ENCODE data around the gene KRTAP5-11. TPM values are rescaled to one million over a fixed set of nuclear protein-coding genes. Genes with fewer than 3 reads are reported as not detected.
"Not testable (repeated sequence)": the region's sequence is repeated elsewhere in the genome, so short reads cannot be mapped to it uniquely, and the experiment has no call there.

Gene KRTAP5-11
- not detected for total RNA-seq
- long read RNA-seq = 0 reads

DNA sequence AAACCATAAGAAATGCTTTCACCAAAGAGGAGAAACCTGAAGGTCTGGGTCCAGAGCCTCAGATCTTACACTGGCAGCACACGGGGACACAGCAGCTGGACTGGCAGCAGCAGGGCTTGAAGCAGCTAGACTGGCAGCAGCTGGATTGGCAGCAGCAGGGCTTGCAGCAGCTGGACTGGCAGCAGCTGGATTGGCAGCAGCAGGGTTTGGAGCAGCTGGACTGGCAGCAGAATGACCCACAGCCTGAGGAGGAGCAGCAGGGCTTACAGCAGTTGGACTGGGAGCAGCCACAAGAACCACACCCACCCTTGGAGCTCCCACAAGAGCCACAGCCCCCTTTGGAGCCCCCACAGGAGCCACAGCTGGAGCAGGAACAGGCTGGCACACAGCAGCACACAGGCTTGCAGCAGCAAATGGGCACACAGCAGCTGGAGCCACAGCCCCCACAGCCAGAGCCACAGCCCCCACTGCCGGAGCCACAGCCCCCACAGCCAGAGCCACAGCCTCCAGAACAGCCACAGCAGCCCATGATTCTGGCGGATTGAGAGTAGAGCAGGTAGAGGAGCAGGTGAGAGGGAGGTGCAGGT is at the start of gene KRTAP5-11:
Gene KRTAP5-11 (minus strand): TSS at position 567 of the 587 bp plus-strand sequence. CDS start 38 bp downstream, at position 529.
- Histone ChIP-seq H3K9me3 (no peaks in the 10 kb centered on the region), H3K36me3 (no peaks in the 10 kb centered on the region), H3K4me1 (no peaks in the 10 kb centered on the region), H3K4me3 (no peak within 1 kb of the TSS), H3K27me3 (no peaks in the 10 kb centered on the region), H3K27ac (no peak within 1 kb of the TSS)
- intact Hi-C loops (cut with DNase I) = no loop called here
- ATAC-seq (no peak), DNase-seq (no peak)
- TF ChIP-seq CTCF (IDR thresholded peaks at IDR 0.05) = no peak

DNA sequence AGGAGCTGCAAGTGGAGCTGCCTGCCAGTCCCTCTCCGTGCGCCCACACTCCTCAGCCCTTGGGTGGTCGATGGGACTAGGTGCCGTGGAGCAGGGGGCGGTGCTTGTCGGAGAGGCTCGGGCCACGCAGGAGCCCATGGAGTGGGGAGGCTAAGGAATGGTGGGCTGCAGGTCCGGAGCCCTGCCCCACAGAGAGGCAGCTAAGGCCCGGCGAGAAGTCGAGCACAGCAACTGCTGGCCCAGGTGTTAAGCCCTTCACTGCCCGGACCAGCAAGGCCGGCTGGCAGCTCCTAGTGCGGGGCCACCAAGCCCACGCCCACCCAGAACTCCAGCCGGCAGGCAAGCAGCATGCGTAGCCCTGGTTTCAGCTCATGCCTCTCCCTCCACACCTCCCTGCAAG is 48.9 kb upstream of the KRTAP5-11 start:
- intact Hi-C loops (cut with DNase I); H3K9me3 ChIP-seq; H3K27ac ChIP-seq; ATAC-seq; H3K4me3 ChIP-seq; H3K4me1 ChIP-seq; H3K36me3 ChIP-seq; DNase-seq; H3K27me3 ChIP-seq: not testable (repeated sequence)

GRCh38 chr11:71630071-71630470 is 47.4 kb upstream of the KRTAP5-11 start:
- DNase-seq; H3K27me3 ChIP-seq; H3K9me3 ChIP-seq; ATAC-seq; H3K36me3 ChIP-seq; H3K4me1 ChIP-seq; H3K27ac ChIP-seq; H3K4me3 ChIP-seq; intact Hi-C loops (cut with DNase I): not testable (repeated sequence)

DNA sequence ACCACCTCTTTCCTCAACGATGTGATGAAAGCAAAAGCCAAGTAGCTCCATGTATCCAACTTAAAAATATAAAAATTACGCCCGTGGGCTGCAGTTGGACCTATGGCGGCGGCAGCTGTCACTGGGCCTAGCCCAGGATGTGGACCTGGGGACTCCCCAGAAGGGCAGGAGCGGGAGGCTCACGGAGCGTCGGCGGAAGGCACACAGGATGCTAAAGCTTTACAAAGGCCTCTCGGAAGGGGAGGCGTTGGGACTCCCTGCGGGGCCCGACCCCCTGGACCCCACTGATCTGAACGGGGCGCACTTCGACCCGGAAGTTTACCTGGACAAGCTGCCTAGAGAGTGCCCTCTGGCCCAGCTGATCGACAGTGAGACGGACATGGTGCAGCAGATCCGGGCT is 46.3 kb upstream of the KRTAP5-11 start:
- intact Hi-C loops (cut with DNase I); H3K36me3 ChIP-seq; H3K27me3 ChIP-seq; H3K4me1 ChIP-seq; H3K27ac ChIP-seq; ATAC-seq; H3K4me3 ChIP-seq; DNase-seq; H3K9me3 ChIP-seq: not testable (repeated sequence)

GRCh38 chr11:71623226-71623625 is 40.6 kb upstream of the KRTAP5-11 start:
- intact Hi-C loops (cut with DNase I); H3K36me3 ChIP-seq; DNase-seq; H3K27ac ChIP-seq; ATAC-seq; H3K9me3 ChIP-seq; H3K27me3 ChIP-seq; H3K4me1 ChIP-seq; H3K4me3 ChIP-seq: not testable (repeated sequence)

GRCh38 chr11:71622561-71622960 is 39.9 kb upstream of the KRTAP5-11 start:
- H3K27me3 ChIP-seq; ATAC-seq; H3K4me1 ChIP-seq; H3K27ac ChIP-seq; H3K9me3 ChIP-seq; intact Hi-C loops (cut with DNase I); H3K4me3 ChIP-seq; H3K36me3 ChIP-seq: not testable (repeated sequence)
- DNase-seq = peak; percentile 73

- H3K27me3 ChIP-seq; DNase-seq; H3K4me1 ChIP-seq; H3K9me3 ChIP-seq; intact Hi-C loops (cut with DNase I); ATAC-seq; H3K36me3 ChIP-seq; H3K4me3 ChIP-seq; H3K27ac ChIP-seq: not testable (repeated sequence)
Observed at GRCh38 chr11:71615003-71615402, 32.3 kb upstream of the KRTAP5-11 start.

DNA sequence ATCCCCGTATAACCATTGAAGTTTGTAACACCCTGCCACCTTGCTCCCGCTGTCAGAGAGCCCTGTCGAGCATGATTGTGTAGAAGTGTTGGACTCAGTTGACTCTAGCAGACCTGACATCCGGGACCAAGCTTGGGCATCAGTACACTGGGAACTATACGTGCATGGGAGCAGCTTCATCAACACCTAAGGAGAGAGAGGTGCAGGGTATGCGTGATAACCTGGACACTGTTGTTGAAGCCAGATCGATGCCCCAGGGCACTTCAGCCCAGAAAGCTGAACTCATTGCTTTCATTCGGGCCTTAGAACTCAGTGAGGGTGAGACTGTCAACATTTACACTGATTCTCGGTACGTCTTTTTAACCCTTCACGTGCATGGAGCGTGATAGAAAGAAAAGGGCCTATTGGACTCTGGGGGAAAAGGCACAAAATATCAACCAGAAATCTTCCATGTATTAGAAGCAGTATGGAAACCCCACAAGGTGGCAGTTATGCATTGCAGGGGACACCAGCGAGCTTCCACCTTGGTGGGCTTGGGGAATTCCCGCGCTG is 31.8 kb upstream of the KRTAP5-11 start:
- intact Hi-C loops (cut with DNase I); H3K4me3 ChIP-seq; H3K27me3 ChIP-seq; H3K27ac ChIP-seq; H3K9me3 ChIP-seq; ATAC-seq; H3K4me1 ChIP-seq; H3K36me3 ChIP-seq; DNase-seq: not testable (repeated sequence)

- H3K9me3 ChIP-seq; H3K27me3 ChIP-seq; H3K36me3 ChIP-seq; intact Hi-C loops (cut with DNase I); DNase-seq; H3K4me3 ChIP-seq; ATAC-seq; H3K4me1 ChIP-seq; H3K27ac ChIP-seq: not testable (repeated sequence)
Observed at GRCh38 chr11:71613931-71614330, 31.3 kb upstream of the KRTAP5-11 start.

- ATAC-seq; H3K36me3 ChIP-seq; DNase-seq; intact Hi-C loops (cut with DNase I); H3K4me1 ChIP-seq; H3K9me3 ChIP-seq; H3K4me3 ChIP-seq; H3K27ac ChIP-seq: not testable (repeated sequence)
- peaks cover 13% of the 10 kb centered on the region for H3K27me3 ChIP-seq
Observed at GRCh38 chr11:71611218-71611910, 28.7 kb upstream of the KRTAP5-11 start.

GRCh38 chr11:71608272-71608671 is 25.6 kb upstream of the KRTAP5-11 start:
- ATAC-seq; H3K27ac ChIP-seq; intact Hi-C loops (cut with DNase I); H3K4me3 ChIP-seq; H3K36me3 ChIP-seq; DNase-seq; H3K9me3 ChIP-seq; H3K4me1 ChIP-seq: not testable (repeated sequence)
- peaks cover 13% of the 10 kb centered on the region for H3K27me3 ChIP-seq

- ATAC-seq; H3K27ac ChIP-seq; DNase-seq; H3K36me3 ChIP-seq; H3K4me1 ChIP-seq; H3K9me3 ChIP-seq; intact Hi-C loops (cut with DNase I); H3K4me3 ChIP-seq: not testable (repeated sequence)
- peaks cover 13% of the 10 kb centered on the region for H3K27me3 ChIP-seq
Observed at GRCh38 chr11:71607520-71608216, 25.0 kb upstream of the KRTAP5-11 start.
